Activated T-cell treated with anti-CD3 and anti-CD28 coated beads, Interleukin-2, amount 50 U/mL, for 72 hours (primary cell): ENCODE measurements around the gene GDAP2. TPM values are rescaled to one million over a fixed set of nuclear protein-coding genes. Genes with fewer than 3 reads are reported as not detected.

Experiments used
- ATAC-seq, 2 donors: fragments of 150-1000 bp; cut with Tn5 transposase; replicated peaks in 1 of 2; 2 replicates each; pipeline ENCODE4 v1.10.0; 2021; ENCODE audit warnings: moderate library complexity in 2 of 2, mild to moderate bottlenecking in 1 of 2
- DNase-seq, 2 donors: peaks; one replicate each; pipeline ENCODE4 v3.0.0; 2021 to 2022; ENCODE audit warnings: mixed read lengths in 1 of 2
- H3K27ac Mint-ChIP-seq: one replicate; pipeline ENCODE4 v1.8.0; 2022; ENCODE audit warnings: mild to moderate bottlenecking, moderate library complexity, mixed read lengths
- H3K27me3 Mint-ChIP-seq: one replicate; pipeline ENCODE4 v1.8.0; 2022; ENCODE audit warnings: low read depth, mixed read lengths
- H3K36me3 Mint-ChIP-seq, 2 donors: one replicate each; pipeline ENCODE4 v1.8.0; 2022; ENCODE audit warnings: mixed read lengths in 2 of 2, mild to moderate bottlenecking in 1 of 2; ENCODE audit not compliant: insufficient read depth in 2 of 2
- H3K4me1 Mint-ChIP-seq: one replicate; pipeline ENCODE4 v1.8.0; 2022; ENCODE audit warnings: low read depth, mixed read lengths
- H3K4me3 Mint-ChIP-seq, 2 donors: one replicate each; pipeline ENCODE4 v1.8.0; 2022; ENCODE audit warnings: mild to moderate bottlenecking in 2 of 2, mixed read lengths in 2 of 2, moderate library complexity in 2 of 2
- H3K9me3 Mint-ChIP-seq, 2 donors: one replicate each; pipeline ENCODE4 v1.8.0; 2022; ENCODE audit warnings: mixed read lengths in 2 of 2
- total RNA-seq, 2 donors: library from RNA; stranded (reverse); gene quantifications; one replicate each; pipeline ENCODE4 v1.2.3, GENCODE V29; 2022

GDAP2 gene
- total RNA-seq, 2 donors from 2014 or later: 27.9 to 28.4 TPM

DNA sequence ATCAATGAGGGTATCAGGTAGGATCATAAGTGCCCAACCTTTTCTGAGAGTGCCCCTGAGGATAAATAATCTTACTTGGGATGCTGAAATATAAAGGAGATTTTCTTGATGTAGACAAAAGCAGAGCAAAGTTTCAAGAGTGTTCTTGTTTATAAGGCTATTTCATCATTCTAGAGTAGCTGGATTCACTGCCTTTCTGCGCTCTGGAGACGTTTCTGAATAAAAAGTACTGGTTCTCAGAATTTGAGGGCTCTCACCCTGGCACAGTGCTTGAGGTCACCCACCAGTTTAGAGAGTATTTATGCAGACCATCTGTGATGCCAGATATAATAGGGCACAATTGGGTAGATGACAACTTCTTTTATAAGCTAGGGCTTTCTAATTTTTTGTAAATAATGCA lies 103.3 kb downstream of the GDAP2 start:
- peaks cover 35% of the 10 kb centered on the region for H3K27me3 Mint-ChIP-seq
- H3K4me3 Mint-ChIP-seq: no peak overlapping the region
- DNase-seq (no peak), ATAC-seq (peak in 1 of 2 donors; percentile 21)
- H3K4me1 Mint-ChIP-seq: no peaks in the 10 kb centered on the region
- H3K9me3 Mint-ChIP-seq: peaks cover 5 to 6% of the 10 kb centered on the region in 2 donors
- peaks cover 2 to 5% of the 10 kb centered on the region in 2 donors for H3K36me3 Mint-ChIP-seq
- no peak overlapping the region for H3K27ac Mint-ChIP-seq

DNA sequence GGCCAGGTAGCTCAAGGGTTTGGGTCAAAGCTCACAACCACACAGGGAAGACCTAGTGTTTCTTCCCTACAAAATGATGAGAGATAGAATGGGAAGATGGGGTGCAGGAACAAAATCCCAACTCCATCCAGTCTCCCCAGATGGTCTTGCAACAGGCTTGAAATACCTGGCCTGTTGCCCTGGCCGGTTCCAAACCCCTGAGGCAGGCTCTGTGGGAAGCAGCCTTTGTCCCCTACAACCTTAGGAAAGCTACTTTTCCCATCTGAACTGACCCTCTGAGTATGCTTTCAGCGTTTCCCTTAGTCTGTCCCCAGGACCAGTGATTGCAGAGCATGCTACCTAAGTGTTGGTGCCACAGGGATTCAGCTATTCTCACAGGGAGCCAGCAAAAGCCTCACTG lies 104.0 kb downstream of the GDAP2 start:
- Mint-ChIP-seq H3K36me3 (peaks cover 2% of the 10 kb centered on the region in 2 donors), H3K27ac (no peak overlapping the region), H3K9me3 (peaks cover 2 to 3% of the 10 kb centered on the region in 2 donors), H3K4me1 (no peaks in the 10 kb centered on the region), H3K4me3 (no peak overlapping the region), H3K27me3 (peaks cover 35% of the 10 kb centered on the region)
- ATAC-seq (no peak), DNase-seq (no peak)

DNA sequence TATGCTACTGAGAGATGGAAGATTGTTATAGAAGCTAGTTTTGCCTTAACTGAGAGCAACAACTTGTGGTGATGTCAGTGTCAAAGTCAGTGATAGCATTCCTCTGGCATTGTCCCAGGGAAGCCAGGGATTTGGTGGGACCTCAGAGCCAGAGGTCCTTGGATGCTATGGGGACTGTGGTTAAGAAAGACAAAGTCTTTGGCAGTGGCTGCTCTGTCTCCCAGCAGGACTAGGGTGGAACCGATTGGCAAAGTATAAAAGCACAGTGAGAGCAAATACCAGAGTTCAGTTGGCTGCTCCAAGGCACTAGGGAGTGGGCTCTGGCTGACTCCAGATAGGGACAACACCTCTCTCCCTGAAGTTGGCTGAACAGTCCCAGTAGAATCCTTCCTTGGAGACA lies 104.8 kb downstream of the GDAP2 start:
- no peak overlapping the region for H3K27ac Mint-ChIP-seq
- ATAC-seq: no peak
- H3K4me1 Mint-ChIP-seq: no peaks in the 10 kb centered on the region
- peaks cover 35% of the 10 kb centered on the region for H3K27me3 Mint-ChIP-seq
- no peak for DNase-seq
- peaks cover 0 to 1% of the 10 kb centered on the region in 2 donors for H3K9me3 Mint-ChIP-seq
- H3K4me3 Mint-ChIP-seq: no peak overlapping the region
- no peaks in the 10 kb centered on the region for H3K36me3 Mint-ChIP-seq

DNA sequence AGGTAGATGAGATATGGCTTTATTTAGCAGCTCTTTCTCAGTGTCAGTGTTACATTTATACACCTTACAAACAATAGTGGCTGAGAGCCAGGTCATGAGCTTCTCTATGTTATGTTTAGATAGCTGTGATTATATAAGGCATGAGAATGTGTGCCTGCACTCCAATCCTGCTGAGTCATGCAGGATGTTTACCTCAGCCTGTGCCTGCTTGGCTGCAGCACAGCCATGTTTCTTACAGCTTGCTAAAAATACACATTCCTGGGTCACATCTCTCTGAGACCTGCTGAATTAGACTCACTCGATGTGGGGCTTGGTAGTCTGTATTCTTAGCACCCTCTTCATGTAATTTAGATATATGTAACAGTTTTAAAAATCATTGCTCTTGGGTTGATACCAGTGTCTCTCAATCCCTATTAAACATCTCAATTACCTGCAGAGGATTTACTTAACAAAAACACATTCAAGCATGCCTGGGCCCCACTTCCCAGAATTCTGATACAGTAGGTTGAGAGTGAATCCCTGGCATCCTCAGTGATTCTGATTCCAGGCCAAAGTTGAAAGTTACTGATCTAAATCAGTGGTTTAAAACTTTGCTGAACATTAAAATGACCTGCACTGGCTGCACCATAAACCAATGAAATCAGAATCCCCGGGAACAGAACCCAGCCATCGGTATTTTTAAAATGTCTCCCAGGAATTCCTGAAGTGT lies 107.5 kb downstream of the GDAP2 start:
- Mint-ChIP-seq H3K27me3 (peaks cover 26% of the 10 kb centered on the region), H3K9me3 (no peaks in the 10 kb centered on the region), H3K4me1 (no peaks in the 10 kb centered on the region), H3K27ac (no peak overlapping the region), H3K36me3 (no peaks in the 10 kb centered on the region), H3K4me3 (no peak overlapping the region)
- ATAC-seq: no peak
- no peak for DNase-seq

DNA sequence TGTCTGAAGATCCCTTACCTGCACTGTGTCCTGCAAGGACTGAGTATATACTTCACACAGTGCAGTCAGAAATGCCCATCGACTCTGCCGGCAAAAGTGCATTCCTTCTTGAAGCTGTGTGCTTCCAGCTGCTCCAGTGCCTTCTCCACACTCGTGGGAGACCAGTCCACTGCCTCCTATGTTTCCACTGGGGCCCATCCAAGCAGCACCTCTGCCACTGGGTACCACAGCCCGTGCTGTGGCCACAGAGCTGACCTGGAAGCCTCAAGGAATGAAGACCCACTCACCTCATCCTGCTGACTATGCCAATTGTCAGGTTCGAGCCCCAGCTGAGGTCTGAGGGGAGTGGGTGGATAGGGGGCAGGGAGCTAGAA lies 108.1 kb downstream of the GDAP2 start:
- no peak for DNase-seq
- Mint-ChIP-seq H3K4me1 (no peaks in the 10 kb centered on the region), H3K27ac (no peak overlapping the region), H3K9me3 (no peaks in the 10 kb centered on the region), H3K4me3 (no peak overlapping the region), H3K36me3 (no peaks in the 10 kb centered on the region), H3K27me3 (peaks cover 23% of the 10 kb centered on the region)
- ATAC-seq: no peak

DNA sequence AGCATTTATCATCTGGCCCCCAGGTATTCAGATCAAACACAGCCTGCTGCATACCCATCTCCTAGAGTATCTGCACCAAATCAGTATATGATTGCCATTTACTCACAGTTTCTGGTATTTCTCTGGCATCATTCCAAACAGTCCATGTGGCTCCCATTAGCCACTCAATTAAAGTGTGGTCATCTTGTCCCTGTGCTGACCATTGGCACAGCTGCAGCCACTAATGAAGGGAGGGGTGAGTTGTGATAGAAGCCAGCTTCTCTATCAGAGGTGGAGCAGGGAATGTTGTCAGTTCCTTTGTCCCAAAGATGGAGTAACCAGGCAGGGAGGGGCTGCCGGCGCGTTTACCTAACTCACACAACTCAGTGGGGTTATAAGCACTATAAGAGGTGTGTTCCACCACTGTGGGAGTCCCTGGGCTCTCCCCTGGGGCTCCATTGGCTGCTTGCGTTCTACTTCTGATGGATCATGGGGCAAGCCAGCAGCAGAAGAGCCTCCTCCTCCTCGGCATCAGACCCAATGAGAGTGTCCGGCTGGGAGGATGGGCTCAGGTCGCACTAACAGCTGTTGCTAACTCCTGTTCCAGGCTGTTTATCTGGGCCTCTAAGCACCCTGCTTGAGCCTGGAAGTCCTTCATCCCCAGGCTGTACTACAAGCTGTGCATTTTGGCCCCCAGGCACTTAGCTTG lies 108.6 kb downstream of the GDAP2 start:
- ATAC-seq: no peak
- peaks cover 18% of the 10 kb centered on the region for H3K27me3 Mint-ChIP-seq

DNA sequence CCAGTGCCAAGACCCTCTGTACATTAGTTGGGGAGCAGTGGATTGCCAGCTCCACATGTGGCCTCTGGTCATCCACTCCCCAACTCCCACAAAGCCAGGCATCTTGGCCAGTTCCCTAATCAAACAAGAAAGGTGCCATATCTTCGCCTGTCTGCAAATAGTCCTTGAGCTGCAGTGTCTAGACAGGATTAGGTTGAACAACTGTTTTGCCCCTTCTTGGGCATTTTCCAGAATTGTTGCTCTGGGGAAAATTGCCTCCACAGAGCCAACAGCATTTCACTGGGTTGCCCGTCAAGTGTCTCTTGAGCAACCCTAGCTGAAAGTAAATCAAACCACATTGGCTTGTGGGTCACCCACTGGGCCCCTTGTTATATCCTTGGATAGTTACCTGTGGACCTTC lies 109.3 kb downstream of the GDAP2 start:
- Mint-ChIP-seq H3K36me3 (no peaks in the 10 kb centered on the region), H3K27me3 (peaks cover 10% of the 10 kb centered on the region), H3K27ac (no peak overlapping the region), H3K4me1 (no peaks in the 10 kb centered on the region), H3K4me3 (no peak overlapping the region), H3K9me3 (no peaks in the 10 kb centered on the region)
- DNase-seq: no peak
- ATAC-seq: no peak

More for the DNA sequence above, 108.6 kb downstream of the GDAP2 start:
- H3K4me3 Mint-ChIP-seq: no peak overlapping the region
- no peak for DNase-seq
- no peaks in the 10 kb centered on the region for H3K9me3 Mint-ChIP-seq
- no peaks in the 10 kb centered on the region for H3K4me1 Mint-ChIP-seq
- H3K36me3 Mint-ChIP-seq: no peaks in the 10 kb centered on the region
- no peak overlapping the region for H3K27ac Mint-ChIP-seq

DNA sequence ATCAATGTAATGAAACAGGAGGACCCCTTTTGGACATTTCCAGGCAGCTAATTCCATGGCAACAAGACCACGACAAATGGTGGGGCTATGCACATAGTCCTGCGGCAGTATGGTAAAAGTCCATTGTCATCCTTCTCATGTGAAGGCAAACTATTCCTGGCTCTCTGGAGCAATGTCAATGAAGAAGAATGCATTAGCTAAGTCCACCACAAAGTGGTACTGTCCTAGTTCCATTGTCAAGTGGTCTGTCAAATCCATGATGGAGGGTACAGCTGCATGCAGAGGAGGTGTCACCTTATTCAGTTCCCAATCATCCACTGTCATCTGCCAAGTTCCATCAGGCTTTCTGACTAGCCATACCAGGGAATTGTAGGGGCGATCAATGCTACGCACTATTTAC lies 110.1 kb downstream of the GDAP2 start:
- DNase-seq: no peak
- no peaks in the 10 kb centered on the region for H3K4me1 Mint-ChIP-seq
- no peak for ATAC-seq
- no peaks in the 10 kb centered on the region for H3K36me3 Mint-ChIP-seq
- H3K27ac Mint-ChIP-seq: no peak overlapping the region
- H3K4me3 Mint-ChIP-seq: no peak overlapping the region
- H3K9me3 Mint-ChIP-seq: no peaks in the 10 kb centered on the region
- peaks cover 4% of the 10 kb centered on the region for H3K27me3 Mint-ChIP-seq

DNA sequence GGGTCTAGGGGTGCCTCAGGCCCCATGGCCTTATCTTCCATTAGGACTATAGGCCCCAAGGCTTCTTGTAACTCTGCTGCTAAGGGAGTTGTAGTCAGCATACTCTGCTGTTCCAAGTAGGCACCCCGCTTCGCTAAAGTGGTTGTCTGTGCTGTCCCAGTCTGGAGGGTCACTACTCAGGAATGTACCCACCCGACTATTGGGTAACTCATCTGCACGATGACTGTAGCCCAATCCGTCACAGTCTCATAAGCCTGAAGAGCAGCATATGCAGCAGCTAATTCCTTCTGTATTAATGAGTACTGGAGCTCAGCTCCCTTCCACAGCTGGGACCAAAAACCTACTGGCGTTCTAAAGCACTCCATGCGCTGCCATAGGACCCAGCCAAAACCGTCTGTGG lies 111.0 kb downstream of the GDAP2 start:
- no peak for DNase-seq
- no peak for ATAC-seq
- Mint-ChIP-seq H3K9me3 (no peaks in the 10 kb centered on the region), H3K27ac (no peak overlapping the region), H3K4me3 (no peak overlapping the region), H3K27me3 (no peaks in the 10 kb centered on the region), H3K4me1 (no peaks in the 10 kb centered on the region), H3K36me3 (no peaks in the 10 kb centered on the region)

DNA sequence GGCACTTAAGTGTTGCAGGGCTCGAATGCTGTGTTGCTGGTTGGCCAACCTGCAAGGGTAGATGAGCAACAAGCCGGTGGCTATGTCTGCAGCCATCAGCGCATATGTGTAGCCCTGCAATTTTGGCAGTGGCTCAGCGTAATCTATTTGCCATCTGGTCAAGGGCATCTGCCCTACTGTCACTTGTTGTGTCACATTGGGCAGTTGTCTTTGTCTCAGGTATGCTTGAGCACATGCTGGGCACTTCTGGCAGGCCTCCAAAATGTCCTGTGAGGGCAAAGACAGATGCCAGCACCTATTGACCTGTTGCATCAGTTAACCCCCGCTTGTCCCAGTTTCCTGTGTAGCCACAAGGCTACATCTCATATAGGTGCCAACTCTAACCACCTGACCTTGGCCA lies 111.8 kb downstream of the GDAP2 start:
- Mint-ChIP-seq H3K4me3 (no peak overlapping the region), H3K27me3 (no peaks in the 10 kb centered on the region)
- no peak for ATAC-seq

DNA sequence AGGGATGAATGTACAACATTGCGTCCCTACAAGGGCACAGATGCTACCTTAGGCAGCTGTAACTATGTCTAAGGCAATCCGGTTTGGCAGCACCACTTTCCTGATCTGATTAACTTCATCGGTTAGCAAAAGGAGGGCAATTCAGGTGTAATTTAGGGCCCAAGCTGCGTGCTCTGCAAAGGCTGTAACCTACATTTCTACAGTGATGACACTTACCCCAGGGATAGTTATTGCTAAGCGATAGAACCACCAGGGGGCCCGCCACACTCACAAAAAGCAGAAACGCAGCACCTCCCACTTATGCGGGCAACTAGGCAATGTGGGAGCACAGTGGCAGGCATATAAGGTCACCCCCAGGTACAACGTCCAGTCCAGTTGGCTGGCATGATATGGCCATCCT lies 113.5 kb downstream of the GDAP2 start:
- ATAC-seq (no peak), DNase-seq (no peak)
- Mint-ChIP-seq H3K4me1 (no peaks in the 10 kb centered on the region), H3K27me3 (no peaks in the 10 kb centered on the region), H3K9me3 (no peaks in the 10 kb centered on the region), H3K36me3 (no peaks in the 10 kb centered on the region), H3K27ac (no peak overlapping the region), H3K4me3 (no peak overlapping the region)

More for the DNA sequence above, 111.8 kb downstream of the GDAP2 start:
- Mint-ChIP-seq H3K4me1 (no peaks in the 10 kb centered on the region), H3K27ac (no peak overlapping the region), H3K9me3 (no peaks in the 10 kb centered on the region), H3K36me3 (no peaks in the 10 kb centered on the region)
- no peak for DNase-seq

DNA sequence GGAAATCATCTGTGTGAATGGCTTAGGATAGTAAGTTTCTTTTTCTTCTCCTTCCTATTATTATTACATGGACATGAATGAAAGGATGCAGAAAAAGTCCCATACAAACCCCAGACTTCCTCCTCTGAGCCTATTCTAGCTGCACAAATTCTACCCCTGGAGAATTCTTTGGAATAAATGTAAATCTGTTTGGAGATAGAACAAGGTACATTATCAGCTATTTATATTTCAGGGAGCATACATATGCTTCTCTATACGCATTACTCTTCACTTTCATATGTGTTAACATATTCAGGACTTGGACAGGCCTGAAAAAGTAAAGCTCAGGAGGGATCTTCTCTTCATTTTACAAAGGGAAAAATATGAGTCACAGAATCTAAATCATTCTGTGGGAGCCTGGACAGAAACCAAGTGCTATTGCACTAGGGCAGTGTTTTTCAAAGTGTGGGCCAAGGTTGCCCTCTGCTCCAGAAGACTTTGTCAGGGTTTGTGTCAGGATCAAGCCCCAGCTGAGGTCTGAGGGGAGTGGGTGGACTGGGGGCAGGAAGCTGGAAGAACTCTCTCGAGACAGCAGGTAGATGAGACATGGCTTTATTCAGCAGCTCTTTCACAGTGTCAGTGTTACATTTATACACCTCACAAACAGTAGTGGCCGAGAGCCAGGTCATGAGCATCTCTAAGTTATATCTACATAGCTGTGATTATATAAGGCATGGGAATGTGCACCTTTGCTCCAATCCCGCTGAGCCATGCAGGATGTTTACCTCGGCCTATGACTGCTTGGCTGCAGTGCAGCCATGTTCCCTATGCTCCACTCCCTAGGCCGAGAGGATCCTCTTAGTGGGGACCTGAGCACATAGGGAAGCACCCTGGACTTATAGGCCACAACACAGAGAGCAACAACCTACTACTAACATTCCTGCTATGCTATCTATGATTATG lies 114.3 kb downstream of the GDAP2 start:
- Mint-ChIP-seq H3K36me3 (no peaks in the 10 kb centered on the region), H3K27ac (no peak overlapping the region), H3K9me3 (no peaks in the 10 kb centered on the region), H3K4me1 (no peaks in the 10 kb centered on the region), H3K4me3 (no peak overlapping the region), H3K27me3 (no peaks in the 10 kb centered on the region)
- ATAC-seq (no peak), DNase-seq (no peak)
